Gastrocnemius medialis (tissue), 4 donors: Measurements from ENCODE around the gene TMEM128. TPM values are rescaled to one million over a fixed set of nuclear protein-coding genes. Genes with fewer than 3 reads are reported as not detected.

Experiments
- ATAC-seq, 2 donors: fragments of 150-250 bp; one replicate each; pipeline ENCODE4 v1.9.1; 2016
- DNase-seq, 2 donors: peaks; one replicate each; pipeline ENCODE4 v3.0.0-alpha.2; 2019
- H3K27ac ChIP-seq, 4 donors: fragments of 200-600 bp; sonication (generic); 1 replicate in 1 of 4; 2 replicates in 3 of 4; pipeline ENCODE4 v1.5.1; 2016 to 2018; ENCODE audit warnings: mild to moderate bottlenecking in 2 of 4, moderate library complexity in 1 of 4
- H3K27me3 ChIP-seq, 3 donors: fragments of 200-600 bp; sonication (generic) in 2 of 3; 1 replicate in 1 of 3; 2 replicates in 2 of 3; pipeline versions ENCODE4 v1.5.1 to v1.6.0; 2016 to 2019; ENCODE audit warnings: mild to moderate bottlenecking in 1 of 3, moderate library complexity in 1 of 3
- H3K36me3 ChIP-seq, 2 donors: fragments of 200-600 bp; sonication (generic) in 1 of 2; one replicate each; pipeline ENCODE4 v1.5.1; 2017 to 2018
- H3K4me1 ChIP-seq, 2 donors: fragments of 200-600 bp; sonication (generic) in 1 of 2; one replicate each; pipeline ENCODE4 v1.5.1; 2016 to 2017; ENCODE audit warnings: mild to moderate bottlenecking in 2 of 2
- H3K4me3 ChIP-seq, 4 donors: fragments of 200-600 bp; sonication (generic) in 3 of 4; 1 replicate in 1 of 4; 2 replicates in 3 of 4; pipeline ENCODE4 v1.5.1; 2016 to 2019; ENCODE audit warnings: mild to moderate bottlenecking in 2 of 4
- H3K9me3 ChIP-seq, 3 donors: fragments of 200-600 bp; sonication (generic) in 2 of 3; 1 replicate in 1 of 3; 2 replicates in 2 of 3; pipeline ENCODE4 v1.5.1; 2016 to 2019
- POLR2A ChIP-seq, 2 donors: fragments of 450-650 bp; IDR thresholded peaks; one replicate each; pipeline ENCODE4 v1.6.1; 2017; ENCODE audit warnings: antibody characterized with exemption in 2 of 2, mild to moderate bottlenecking in 2 of 2, moderate library complexity in 2 of 2
- in situ Hi-C, 4 donors: fragments of 200-750 bp; cut with MboI; loops; one replicate each; pipeline versions ENCODE4 v1.15.0 to v1.8.0; 2017; ENCODE audit warnings: low sequenced_read_pairs in 4 of 4
- intact Hi-C: fragments of 100-400 bp; cut with DNase I; formaldehyde crosslinking; loops from one replicate; pipeline ENCODE4 v1.15.1; 2023; ENCODE audit warnings: low total_unique reads
- total RNA-seq, 4 donors: library from RNA; depleted of rRNA; stranded (reverse); fragments of >200 nt; gene quantifications; one replicate each; pipeline versions ENCODE4 v1.1.0 to v1.2.3, GENCODE V29; 2016
- TF ChIP-seq, protein P1 (sequence below), 5 experiments: fragments of 450-650 bp in 3 of 5; fragments of 200-600 bp in 2 of 5; sonication (generic) in 2 of 5; IDR thresholded peaks in 4 of 5; conservative IDR thresholded peaks in 1 of 5; 1 replicate in 4 of 5; 2 replicates in 1 of 5; pipeline ENCODE4 v1.5.1; 2016 to 2019; ENCODE audit warnings: antibody characterized with exemption in 5 of 5, mild to moderate bottlenecking in 3 of 5, moderate library complexity in 3 of 5

TMEM128 gene
- total RNA-seq, 4 donors from 2014 or later: 3.7 to 8.6 (median 4.6) TPM

DNA sequence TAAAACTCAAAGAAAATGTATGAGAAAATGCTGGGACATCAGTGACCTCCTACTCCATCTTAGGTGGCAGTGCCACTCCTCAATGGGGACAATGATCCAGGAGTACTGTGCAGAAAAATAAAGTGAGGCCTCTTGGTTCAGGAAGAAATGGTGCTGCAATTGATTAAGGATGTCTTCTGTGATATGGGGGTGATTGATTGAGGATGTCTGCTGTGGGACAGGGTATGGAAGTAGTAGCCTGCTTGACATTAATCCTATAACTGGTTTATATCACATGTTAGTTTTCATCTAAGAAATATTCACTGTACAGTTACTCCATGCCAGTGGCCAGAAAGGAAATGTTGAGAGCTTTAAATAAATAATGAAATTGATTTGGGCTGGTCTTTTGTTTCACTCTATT is 41.8 kb downstream of the TMEM128 start:
- Histone ChIP-seq H3K36me3 (no peaks in the 10 kb centered on the region), H3K9me3 (no peaks in the 10 kb centered on the region), H3K4me1 (no peaks in the 10 kb centered on the region), H3K4me3 (no peak overlapping the region), H3K27me3 (peaks cover 0 to 10% (median 4%) of the 10 kb centered on the region in 3 donors), H3K27ac (no peak overlapping the region)
- ATAC-seq: no peak
- intact Hi-C loops: no loop called here
- no peak for DNase-seq
- in situ Hi-C loops: no loop called here
- TF ChIP-seq, protein P1, sequence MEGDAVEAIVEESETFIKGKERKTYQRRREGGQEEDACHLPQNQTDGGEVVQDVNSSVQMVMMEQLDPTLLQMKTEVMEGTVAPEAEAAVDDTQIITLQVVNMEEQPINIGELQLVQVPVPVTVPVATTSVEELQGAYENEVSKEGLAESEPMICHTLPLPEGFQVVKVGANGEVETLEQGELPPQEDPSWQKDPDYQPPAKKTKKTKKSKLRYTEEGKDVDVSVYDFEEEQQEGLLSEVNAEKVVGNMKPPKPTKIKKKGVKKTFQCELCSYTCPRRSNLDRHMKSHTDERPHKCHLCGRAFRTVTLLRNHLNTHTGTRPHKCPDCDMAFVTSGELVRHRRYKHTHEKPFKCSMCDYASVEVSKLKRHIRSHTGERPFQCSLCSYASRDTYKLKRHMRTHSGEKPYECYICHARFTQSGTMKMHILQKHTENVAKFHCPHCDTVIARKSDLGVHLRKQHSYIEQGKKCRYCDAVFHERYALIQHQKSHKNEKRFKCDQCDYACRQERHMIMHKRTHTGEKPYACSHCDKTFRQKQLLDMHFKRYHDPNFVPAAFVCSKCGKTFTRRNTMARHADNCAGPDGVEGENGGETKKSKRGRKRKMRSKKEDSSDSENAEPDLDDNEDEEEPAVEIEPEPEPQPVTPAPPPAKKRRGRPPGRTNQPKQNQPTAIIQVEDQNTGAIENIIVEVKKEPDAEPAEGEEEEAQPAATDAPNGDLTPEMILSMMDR (IDR thresholded peaks at IDR 0.05 in 4 of 5, conservative IDR thresholded peaks at IDR 0.05 in 1 of 5): no peak
- TF ChIP-seq POLR2A (IDR thresholded peaks at IDR 0.05): no peak

DNA sequence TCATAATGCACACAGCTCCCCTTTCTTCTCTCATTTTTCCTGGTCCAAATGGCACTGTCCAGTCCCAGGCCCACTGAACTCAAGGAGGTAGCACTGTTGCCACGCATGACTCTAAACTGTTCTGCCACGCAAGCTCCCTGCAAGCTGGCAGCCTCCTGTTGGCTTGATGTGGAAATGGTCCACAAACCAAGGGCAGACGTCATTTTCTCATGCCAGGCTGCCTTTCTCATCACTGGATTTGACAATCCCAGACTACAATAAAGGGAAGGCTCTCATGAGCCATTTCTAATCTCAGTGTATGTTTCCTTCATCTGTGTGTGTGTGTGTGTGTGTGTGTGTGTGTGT is 43.6 kb downstream of the TMEM128 start:
- ATAC-seq: no peak
- no peak for DNase-seq
- Histone ChIP-seq H3K36me3 (no peaks in the 10 kb centered on the region), H3K27ac (no peak overlapping the region), H3K9me3 (no peaks in the 10 kb centered on the region), H3K27me3 (peaks cover 0 to 4% (median 4%) of the 10 kb centered on the region in 3 donors), H3K4me3 (no peak overlapping the region), H3K4me1 (no peaks in the 10 kb centered on the region)
- TF ChIP-seq, protein P1 (IDR thresholded peaks at IDR 0.05 in 4 of 5, conservative IDR thresholded peaks at IDR 0.05 in 1 of 5): no peak
- no peak for TF ChIP-seq POLR2A (IDR thresholded peaks at IDR 0.05)
- in situ Hi-C loops: no loop called here
- intact Hi-C loops: no loop called here

DNA sequence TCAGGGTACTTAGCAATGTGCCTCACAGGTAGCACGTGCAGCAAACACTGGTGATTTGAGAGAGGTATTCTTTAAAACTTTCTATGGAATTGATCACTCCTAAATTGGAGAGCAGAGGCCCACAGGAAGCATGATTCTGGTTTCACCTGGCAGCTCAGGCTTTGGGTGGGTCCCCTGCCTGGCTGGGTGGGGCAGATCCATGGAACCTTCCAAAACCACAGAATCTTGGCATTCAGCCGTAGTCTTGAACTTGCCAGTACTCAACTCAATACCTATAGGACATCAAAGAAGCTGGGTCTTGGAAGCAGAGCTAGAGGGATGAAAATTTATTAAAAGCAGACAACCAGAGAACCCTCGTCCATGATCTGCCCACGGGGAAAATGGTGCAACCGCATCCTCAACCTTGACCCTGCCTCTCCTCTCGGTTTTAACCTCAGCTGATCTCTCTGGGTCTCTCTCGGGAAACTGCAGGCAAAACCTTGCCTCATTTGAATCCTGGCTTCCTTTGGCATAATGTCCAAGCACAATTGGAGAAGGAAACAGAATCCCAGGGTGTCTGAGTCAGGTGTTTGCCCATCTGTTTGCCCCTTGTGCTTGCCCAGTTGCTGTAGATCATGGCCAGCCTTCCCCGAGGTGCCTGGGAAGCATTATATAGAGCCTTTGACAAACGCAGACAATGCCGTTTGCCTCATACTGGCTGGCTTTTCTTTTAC is 44.2 kb downstream of the TMEM128 start:
- H3K4me1 ChIP-seq: no peaks in the 10 kb centered on the region
- TF ChIP-seq POLR2A (IDR thresholded peaks at IDR 0.05): no peak
- TF ChIP-seq, protein P1 (IDR thresholded peaks at IDR 0.05 in 4 of 5, conservative IDR thresholded peaks at IDR 0.05 in 1 of 5): no peak
- intact Hi-C loops (no loop called here), in situ Hi-C loops (no loop called here)
- no peaks in the 10 kb centered on the region for H3K36me3 ChIP-seq
- peaks cover 0 to 4% (median 4%) of the 10 kb centered on the region in 3 donors for H3K27me3 ChIP-seq
- no peak overlapping the region for H3K27ac ChIP-seq
- DNase-seq (no peak), ATAC-seq (no peak)
- H3K4me3 ChIP-seq: no peak overlapping the region
- H3K9me3 ChIP-seq: no peaks in the 10 kb centered on the region

DNA sequence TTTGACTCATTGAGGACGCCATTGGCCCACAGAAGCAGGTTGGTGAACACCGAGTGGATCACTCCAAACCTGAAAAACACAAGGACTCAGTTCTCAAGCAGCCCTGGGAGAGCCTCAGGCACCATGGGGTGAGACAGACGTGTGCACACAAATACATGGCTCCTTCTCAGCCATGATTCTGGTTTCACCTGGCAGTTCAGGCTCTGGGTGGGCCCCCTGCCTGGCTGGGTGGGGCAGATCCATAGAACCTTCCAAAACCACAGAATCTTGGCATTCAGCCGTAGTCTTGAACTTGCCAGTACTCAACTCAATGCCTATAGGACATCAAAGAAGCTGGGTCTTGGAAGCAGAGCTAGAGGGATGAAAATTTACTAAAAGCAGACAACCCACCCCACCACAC is 45.5 kb downstream of the TMEM128 start:
- ATAC-seq (no peak), DNase-seq (no peak)
- H3K36me3 ChIP-seq: no peaks in the 10 kb centered on the region
- in situ Hi-C loops: no loop called here
- H3K9me3 ChIP-seq: no peaks in the 10 kb centered on the region
- no peaks in the 10 kb centered on the region for H3K27me3 ChIP-seq
- H3K27ac ChIP-seq: no peak overlapping the region
- TF ChIP-seq, protein P1 (IDR thresholded peaks at IDR 0.05 in 4 of 5, conservative IDR thresholded peaks at IDR 0.05 in 1 of 5): no peak
- no peak for TF ChIP-seq POLR2A (IDR thresholded peaks at IDR 0.05)
- intact Hi-C loops: no loop called here
- H3K4me3 ChIP-seq: no peak overlapping the region
- H3K4me1 ChIP-seq: no peaks in the 10 kb centered on the region

DNA sequence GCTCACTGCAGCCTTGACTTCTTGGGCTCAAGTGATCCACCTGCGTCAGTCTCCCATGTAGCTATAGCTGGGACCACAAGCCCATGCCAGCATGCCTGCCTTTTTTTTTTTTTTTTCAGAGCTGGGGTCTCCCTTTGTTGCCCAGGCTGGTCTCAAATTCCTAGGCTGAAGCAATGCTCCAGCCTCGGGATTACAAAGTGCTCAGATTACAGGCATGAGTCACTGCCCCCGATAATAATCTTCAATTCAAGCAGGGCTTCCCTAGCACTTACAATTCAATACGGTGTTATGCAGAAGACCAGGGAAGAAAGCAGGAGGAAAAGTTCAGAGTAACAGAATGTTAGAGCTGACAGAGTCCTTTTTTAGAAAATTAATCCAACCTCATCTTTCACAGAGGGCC is 47.4 kb downstream of the TMEM128 start:
- no peaks in the 10 kb centered on the region for H3K27me3 ChIP-seq
- in situ Hi-C loops (no loop called here), intact Hi-C loops (no loop called here)
- TF ChIP-seq POLR2A (IDR thresholded peaks at IDR 0.05): no peak
- TF ChIP-seq, protein P1 (IDR thresholded peaks at IDR 0.05 in 4 of 5, conservative IDR thresholded peaks at IDR 0.05 in 1 of 5): no peak
- no peaks in the 10 kb centered on the region for H3K9me3 ChIP-seq
- no peaks in the 10 kb centered on the region for H3K36me3 ChIP-seq
- DNase-seq (no peak), ATAC-seq (no peak)
- no peaks in the 10 kb centered on the region for H3K4me1 ChIP-seq
- no peak overlapping the region for H3K27ac ChIP-seq
- H3K4me3 ChIP-seq: no peak overlapping the region
